Astrocyte of the cerebellum (primary cell): ENCODE measurements around the gene PSMD1.

ENCODE experiments used
- DNase-seq: peaks from one replicate; pipeline ENCODE4 v3.0.0-alpha.2; 2011; ENCODE audit warnings: low read depth
- H3K4me3 ChIP-seq: 2 replicates; pipeline ENCODE4 v1.5.1; 2011; ENCODE audit warnings: mild to moderate bottlenecking, low read depth, low read length, moderate library complexity
- in situ Hi-C: cut with HindIII; loops from 2 replicates; pipeline ENCODE4 v1.10.0; 2017; ENCODE audit warnings: low sequenced_read_pairs
- TF ChIP-seq, protein P1 (sequence below): IDR thresholded peaks from 2 replicates; pipeline ENCODE4 v1.5.1; 2012; ENCODE audit warnings: low read length, low read depth, moderate library complexity, mild to moderate bottlenecking; ENCODE audit errors: missing control alignments

The PSMD1 gene

DNA sequence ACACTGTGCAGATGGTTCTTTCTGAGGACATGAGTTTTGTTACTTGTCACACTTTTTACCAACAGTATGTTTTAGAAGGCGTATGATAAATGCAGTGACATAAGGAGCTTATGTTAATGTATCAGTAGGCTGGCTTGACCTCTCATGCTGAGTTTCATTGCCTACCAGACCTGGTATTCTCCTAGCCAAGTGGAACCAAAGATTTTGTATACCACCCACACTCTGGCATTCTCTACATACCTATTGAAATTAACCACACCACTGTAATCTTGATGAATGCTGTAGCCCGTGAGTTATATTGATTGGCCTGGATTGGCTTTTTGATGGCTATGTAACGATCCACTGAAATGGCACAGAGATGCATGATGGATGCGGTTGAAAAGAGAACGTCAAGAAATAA is 56.8 kb downstream of the PSMD1 start:
- H3K4me3 ChIP-seq, result no peak overlapping the region
- TF ChIP-seq, protein P1, sequence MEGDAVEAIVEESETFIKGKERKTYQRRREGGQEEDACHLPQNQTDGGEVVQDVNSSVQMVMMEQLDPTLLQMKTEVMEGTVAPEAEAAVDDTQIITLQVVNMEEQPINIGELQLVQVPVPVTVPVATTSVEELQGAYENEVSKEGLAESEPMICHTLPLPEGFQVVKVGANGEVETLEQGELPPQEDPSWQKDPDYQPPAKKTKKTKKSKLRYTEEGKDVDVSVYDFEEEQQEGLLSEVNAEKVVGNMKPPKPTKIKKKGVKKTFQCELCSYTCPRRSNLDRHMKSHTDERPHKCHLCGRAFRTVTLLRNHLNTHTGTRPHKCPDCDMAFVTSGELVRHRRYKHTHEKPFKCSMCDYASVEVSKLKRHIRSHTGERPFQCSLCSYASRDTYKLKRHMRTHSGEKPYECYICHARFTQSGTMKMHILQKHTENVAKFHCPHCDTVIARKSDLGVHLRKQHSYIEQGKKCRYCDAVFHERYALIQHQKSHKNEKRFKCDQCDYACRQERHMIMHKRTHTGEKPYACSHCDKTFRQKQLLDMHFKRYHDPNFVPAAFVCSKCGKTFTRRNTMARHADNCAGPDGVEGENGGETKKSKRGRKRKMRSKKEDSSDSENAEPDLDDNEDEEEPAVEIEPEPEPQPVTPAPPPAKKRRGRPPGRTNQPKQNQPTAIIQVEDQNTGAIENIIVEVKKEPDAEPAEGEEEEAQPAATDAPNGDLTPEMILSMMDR, result no peak
- DNase-seq, result no peak
- in situ Hi-C loops, result no loop called here

DNA sequence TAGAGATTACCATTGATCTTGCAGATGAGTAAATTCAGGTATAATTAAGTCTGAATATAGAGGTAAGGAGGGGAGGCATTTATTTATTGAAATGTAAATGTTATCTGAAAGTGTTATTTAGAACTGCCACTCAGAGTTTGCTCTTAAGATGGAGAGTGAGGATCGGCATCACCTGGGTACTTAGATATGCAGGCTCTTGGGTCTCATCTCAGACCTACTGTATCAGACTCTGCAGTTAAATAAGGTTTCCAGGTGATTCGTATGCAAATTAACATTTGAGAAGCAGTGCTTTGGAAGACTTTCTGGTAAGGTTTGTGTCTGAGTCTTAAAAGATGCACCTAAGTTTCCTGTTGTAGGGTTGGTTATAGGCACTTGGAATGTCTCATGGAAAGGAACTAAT is 59.0 kb downstream of the PSMD1 start:
- TF ChIP-seq, protein P1, result no peak
- DNase-seq, result no peak
- H3K4me3 ChIP-seq, result no peak overlapping the region
- in situ Hi-C loops, result no loop called here

DNA sequence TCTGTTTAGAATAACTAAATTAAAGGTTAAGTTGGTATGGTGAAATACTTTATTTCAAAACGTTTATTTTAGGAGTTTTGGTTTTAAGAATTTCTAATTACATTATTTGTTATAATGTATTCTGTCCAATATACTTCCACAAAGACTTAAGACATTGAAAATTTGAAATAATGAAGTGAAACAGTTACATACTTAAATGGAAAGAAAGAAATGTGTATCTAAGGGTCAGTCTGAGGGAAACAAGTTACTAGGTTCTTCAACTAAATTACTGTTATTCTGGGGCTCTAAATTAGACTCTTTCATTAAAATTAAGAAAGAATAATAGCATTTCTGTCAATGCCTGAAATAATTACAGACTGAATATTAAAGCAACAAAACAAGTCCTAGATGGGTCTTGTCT is 60.5 kb downstream of the PSMD1 start:
- no peak for DNase-seq
- TF ChIP-seq, protein P1, result no peak
- in situ Hi-C loops, result no loop called here
- no peak overlapping the region for H3K4me3 ChIP-seq

DNA sequence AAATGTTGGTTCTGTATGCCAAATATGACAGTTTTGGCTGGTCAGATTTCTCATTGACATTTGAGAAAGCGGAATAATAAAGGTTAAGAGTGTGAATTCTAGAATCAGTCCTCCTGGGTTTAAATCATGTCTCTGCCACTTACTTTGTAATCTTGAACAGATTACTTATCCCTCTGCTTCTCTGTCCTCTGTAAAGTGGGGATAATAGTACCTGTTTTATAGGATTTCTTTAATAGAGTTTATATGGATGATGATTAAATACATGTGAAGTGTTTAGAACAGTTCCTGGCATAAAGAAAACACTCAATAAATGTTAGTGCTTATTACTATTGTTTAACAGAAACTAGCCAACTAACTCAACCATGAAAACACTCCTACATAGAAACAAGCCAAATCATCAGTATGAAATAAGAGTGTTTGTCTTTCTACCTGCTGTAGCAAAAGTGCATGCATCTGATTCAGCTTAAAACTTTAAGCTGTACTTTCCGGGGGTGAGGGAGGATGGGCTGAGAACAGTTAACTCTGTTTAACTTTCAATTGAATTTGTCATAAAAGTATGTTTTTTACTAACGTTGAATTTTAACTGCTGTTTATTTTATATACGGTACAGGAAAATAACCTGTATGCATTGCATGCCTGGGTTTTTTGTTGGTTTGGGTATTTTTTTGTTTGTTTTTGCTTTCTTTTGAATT is 61.4 kb downstream of the PSMD1 start:
- no peak overlapping the region for H3K4me3 ChIP-seq
- TF ChIP-seq, protein P1, result no peak
- no peak for DNase-seq
- in situ Hi-C loops, result no loop called here

DNA sequence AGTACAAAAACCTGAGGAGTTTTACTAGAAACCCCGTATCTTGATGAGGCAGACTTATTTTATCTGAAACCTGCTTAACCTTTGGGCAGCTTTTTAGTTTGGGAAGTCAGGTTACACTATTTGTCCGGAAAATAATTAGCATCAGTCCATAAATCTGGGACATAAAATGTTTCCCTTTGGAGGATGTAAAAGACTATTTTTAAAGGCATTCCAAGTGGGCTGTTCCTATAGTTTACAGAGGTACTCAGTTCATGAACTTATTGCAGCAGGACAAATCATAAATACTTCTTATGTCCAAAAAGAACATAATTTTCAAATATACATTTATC is 61.9 kb downstream of the PSMD1 start:
- TF ChIP-seq, protein P1, result no peak
- in situ Hi-C loops, result no loop called here
- no peak for DNase-seq
- H3K4me3 ChIP-seq, result no peak overlapping the region

DNA sequence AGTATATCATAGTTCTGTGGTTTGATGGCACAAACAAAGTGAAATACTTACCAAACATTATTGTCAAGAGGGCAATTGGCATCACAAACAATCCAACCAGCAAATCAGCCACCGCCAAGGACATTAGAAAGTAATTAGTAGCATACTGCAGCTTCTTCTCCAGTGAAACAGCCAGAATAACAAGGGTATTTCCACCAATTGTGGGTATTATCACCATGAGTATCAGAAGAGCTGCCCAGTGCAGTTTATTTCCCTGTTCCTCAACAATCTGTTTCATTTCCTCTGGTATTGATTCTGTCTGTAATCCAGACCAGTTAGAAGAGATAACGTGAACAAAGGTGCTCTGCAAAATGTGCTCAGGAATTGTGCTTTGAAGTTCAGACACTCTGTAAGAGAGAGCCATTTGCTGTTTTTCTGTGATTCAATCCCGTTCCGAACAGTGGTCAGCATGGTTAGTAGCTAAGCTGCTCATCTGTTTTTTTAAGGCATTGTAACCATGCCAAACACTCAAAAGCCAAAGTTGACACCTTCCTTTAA is 66.8 kb downstream of the PSMD1 start:
- H3K4me3 ChIP-seq, result no peak overlapping the region
- TF ChIP-seq, protein P1, result no peak
- no peak for DNase-seq
- in situ Hi-C loops, result loop anchor here (10.0 kb wide), 1 partner anchor 51 kb away; no protein-coding TSS in a partner anchor
